ENCODE measurements around the gene NHLH2. TPM values are rescaled to one million over a fixed set of nuclear protein-coding genes. Genes with fewer than 3 reads are reported as not detected.

Gene NHLH2
- total RNA-seq = not detected

DNA sequence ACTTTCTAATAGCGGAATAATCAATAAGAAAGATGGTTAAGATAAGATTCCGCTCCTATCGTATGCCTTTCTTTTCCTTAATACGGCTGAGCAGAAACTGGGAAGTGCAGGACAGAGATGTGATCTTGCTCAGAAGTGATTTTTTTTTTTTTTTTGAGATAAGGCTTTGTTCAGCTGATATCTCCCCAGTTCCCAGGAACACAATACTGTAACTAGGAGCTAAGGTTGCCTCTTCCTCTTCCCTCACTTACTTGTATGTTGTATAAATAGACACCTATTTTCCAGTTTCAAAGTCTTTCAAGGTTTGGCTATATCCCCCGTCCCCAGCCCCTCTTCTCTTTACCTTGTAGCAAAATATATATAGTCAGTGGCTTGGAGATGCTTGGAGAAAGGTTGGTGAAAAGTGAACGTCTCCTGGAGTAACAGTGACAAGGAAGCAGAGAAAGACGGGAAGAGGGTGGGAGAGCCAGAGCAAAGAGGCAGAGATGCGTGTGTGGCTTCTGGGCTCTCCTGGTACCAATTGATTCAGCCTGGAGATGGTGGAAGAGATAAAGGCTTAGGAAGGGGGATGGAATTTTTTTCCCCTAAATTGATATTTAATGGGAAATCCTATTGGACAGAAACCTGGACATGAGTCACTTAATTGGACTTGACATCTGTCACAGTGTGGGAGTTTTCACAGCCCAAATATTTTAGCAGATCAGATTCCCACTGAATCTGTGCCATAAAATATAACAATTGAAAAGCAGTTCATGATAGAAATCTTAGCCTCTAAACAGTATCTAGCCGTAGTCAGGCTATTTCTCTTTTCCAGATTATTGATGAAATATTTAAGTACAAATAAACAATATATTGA lies at the start of gene NHLH2:
NHLH2 (minus strand) TSS at position 522 of the 856 bp plus-strand sequence. CDS start 2,754 bp downstream, outside the sequence.
- Mint-ChIP-seq H3K4me3 (no peak within 1 kb of the TSS), H3K9me3 (no peaks in the 10 kb centered on the region), H3K27me3 (ENCODE audit: low read depth) (peaks cover 53% of the 10 kb centered on the region), H3K4me1 (ENCODE audit: low read depth) (peaks cover 6% of the 10 kb centered on the region), H3K27ac (no peak within 1 kb of the TSS), H3K36me3 (ENCODE audit: low read depth) (no peaks in the 10 kb centered on the region)
- DNase-seq = no peak
- intact Hi-C loops (cut with micrococcal nuclease) = no loop called here
- CTCF ChIA-PET = interaction anchor here (0.6 kb wide), 1 partner anchor 179 kb away, joined by 4 read pairs; no protein-coding TSS in a partner anchor

DNA sequence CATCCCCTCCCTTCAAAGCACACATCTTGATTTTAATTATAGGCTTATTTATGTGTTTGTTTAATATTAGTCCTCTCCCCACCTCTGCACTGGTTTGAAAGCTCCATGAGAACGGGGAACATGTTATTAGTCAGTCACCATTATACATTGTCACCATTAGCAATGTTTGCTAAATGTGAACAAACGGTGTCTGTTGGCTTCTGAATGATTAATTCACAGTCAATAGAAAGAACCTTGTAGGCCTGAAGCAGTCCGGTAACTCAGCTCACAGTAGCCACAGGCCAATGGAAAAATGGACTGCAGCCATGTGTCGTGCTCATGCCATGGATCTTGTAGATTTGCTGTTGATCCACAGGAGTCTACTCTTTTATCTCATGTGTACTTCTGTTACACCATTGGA lies 49.7 kb upstream of the NHLH2 start:
- H3K4me1 Mint-ChIP-seq (ENCODE audit: low read depth) = no peaks in the 10 kb centered on the region
- no peaks in the 10 kb centered on the region for H3K9me3 Mint-ChIP-seq
- no peak overlapping the region for H3K27ac Mint-ChIP-seq
- H3K4me3 Mint-ChIP-seq = no peak overlapping the region
- H3K27me3 Mint-ChIP-seq (ENCODE audit: low read depth) = no peaks in the 10 kb centered on the region
- intact Hi-C loops (cut with micrococcal nuclease) = no loop called here
- CTCF ChIA-PET = no interaction called here
- DNase-seq = no peak
- no peaks in the 10 kb centered on the region for H3K36me3 Mint-ChIP-seq (ENCODE audit: low read depth)

DNA sequence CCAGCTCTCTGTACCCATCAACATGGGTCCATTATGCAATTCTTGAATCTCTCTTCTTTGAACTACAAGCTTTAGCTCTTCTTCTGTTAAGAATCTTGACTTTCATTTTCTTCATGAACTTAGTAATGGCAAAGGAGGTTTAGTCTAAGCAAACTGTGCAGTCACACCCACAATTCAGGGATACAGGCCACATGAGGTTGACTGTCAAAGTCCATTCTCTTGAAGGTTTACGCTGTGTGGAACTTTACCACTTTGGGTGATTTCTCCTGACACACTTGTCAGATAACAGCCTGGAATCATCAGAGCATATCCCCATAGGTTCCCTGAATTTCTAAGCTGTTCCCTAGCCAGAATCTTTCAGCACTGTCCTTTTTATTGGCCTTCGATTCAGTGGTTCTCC lies 48.0 kb upstream of the NHLH2 start:
- Mint-ChIP-seq H3K27me3 (ENCODE audit: low read depth) (no peaks in the 10 kb centered on the region), H3K4me1 (ENCODE audit: low read depth) (no peaks in the 10 kb centered on the region), H3K36me3 (ENCODE audit: low read depth) (no peaks in the 10 kb centered on the region), H3K27ac (no peak overlapping the region), H3K4me3 (no peak overlapping the region), H3K9me3 (no peaks in the 10 kb centered on the region)
- no peak for DNase-seq
- CTCF ChIA-PET = interaction anchor here (1.7 kb wide), 1 partner anchor 81 kb away, joined by 3 read pairs; no protein-coding TSS in a partner anchor
- intact Hi-C loops (cut with micrococcal nuclease) = no loop called here

DNA sequence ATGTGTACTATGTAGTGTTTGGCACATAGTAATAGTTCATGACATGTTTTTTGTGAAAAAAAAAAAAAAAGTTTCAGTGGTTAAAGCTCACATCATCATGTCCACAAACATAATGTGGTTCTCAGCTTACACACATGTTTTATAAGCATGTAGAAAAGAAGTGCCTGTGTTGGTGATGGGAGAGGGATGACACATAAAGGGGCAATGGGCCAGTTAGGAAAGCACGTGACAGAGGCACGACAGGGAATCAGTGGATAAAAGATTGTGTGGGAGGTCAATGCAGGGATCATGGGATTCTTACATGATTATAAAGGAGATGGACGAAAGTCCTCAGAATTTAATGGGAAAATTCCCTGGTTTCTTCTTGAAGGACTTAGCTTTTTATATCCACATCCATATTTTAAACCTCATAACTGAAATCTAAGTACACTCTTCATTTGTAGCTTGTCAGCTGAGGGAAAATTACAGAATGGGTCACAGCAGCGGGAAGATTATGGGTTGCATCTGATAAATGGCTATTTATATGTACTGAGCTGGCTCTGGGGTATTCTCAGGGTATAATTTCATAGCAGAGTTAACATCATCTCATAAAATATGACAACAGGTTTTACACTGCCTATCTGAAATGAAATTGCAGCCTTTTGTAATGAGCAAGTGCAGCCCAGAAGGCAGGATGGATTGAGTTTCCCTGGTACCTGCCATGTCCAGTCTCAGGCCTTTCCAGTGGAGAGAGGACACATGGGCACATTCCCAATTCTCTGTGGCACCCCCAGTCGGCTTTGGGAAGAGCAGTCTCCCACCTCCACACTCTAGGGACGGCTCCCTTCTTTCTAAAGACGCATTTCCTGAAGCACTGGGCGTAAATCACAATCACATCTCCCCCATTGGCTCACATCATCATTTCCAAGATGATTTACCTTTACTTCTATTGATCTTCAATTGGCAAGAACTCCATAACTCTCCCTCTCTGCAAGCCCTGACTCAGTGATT lies 42.3 kb upstream of the NHLH2 start:
- H3K4me3 Mint-ChIP-seq = no peak overlapping the region
- CTCF ChIA-PET = no interaction called here
- DNase-seq = no peak
- H3K27me3 Mint-ChIP-seq (ENCODE audit: low read depth) = peaks cover 3% of the 10 kb centered on the region
- intact Hi-C loops (cut with micrococcal nuclease) = no loop called here
- no peaks in the 10 kb centered on the region for H3K4me1 Mint-ChIP-seq (ENCODE audit: low read depth)
- H3K9me3 Mint-ChIP-seq = no peaks in the 10 kb centered on the region
- H3K27ac Mint-ChIP-seq = no peak overlapping the region
- H3K36me3 Mint-ChIP-seq (ENCODE audit: low read depth) = no peaks in the 10 kb centered on the region

DNA sequence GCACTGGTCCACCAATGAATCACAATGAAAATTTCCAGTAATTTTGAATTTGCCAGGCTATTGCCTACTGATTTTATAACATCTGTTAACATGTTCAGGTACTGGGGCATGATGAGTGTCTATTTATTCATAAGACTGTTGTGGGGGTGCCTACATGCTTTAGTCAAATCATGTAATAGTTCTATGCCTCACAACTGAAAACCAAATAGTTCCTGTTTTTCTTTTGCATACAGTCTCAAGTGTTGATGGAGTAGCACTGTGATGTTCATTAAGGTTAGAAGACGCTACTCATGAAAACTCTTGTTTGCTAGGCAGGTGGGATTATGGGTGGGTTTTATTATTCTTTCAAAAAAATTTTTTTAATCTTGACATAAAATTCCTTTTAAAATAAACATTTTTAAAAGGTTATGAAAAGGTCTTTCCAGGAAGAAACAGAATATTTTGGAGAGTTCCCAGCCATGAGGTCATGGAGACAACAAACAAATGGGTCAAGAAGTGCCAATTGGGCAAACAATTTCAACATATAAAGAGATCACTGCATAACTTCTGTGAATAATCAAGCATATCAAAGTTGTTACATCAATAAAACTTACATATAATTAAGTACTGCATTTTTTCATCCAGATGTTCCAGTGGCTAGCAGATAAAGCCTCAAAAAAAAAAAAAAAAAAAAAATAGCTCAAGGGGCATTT lies 40.2 kb upstream of the NHLH2 start:
- intact Hi-C loops (cut with micrococcal nuclease) = no loop called here
- Mint-ChIP-seq H3K27me3 (ENCODE audit: low read depth) (peaks cover 8% of the 10 kb centered on the region), H3K36me3 (ENCODE audit: low read depth) (no peaks in the 10 kb centered on the region), H3K4me3 (no peak overlapping the region), H3K27ac (no peak overlapping the region), H3K4me1 (ENCODE audit: low read depth) (no peaks in the 10 kb centered on the region), H3K9me3 (no peaks in the 10 kb centered on the region)
- CTCF ChIA-PET = interaction anchor here (1.0 kb wide), 1 partner anchor 46 kb away, joined by 3 read pairs; no protein-coding TSS in a partner anchor
- no peak for DNase-seq

DNA sequence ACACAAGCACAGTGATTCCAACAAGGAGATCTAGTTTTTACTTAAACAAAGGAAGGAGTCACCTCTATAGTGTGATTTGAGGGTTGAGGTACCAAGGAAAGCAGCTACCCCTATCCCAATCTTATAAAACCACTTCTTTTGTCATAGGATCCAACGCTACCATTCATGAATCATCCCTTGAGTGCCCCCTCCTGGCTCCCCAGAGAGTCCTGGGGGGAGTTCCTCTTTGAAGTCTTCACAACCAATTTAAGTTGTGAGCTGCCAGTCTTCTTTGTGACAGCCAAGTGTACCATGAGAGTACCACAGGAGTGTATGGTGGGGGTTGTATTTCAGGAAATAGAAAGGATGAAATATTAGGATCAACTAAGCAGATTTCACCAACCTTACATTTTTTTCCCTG lies 39.1 kb upstream of the NHLH2 start:
- H3K4me3 Mint-ChIP-seq = no peak overlapping the region

DNA sequence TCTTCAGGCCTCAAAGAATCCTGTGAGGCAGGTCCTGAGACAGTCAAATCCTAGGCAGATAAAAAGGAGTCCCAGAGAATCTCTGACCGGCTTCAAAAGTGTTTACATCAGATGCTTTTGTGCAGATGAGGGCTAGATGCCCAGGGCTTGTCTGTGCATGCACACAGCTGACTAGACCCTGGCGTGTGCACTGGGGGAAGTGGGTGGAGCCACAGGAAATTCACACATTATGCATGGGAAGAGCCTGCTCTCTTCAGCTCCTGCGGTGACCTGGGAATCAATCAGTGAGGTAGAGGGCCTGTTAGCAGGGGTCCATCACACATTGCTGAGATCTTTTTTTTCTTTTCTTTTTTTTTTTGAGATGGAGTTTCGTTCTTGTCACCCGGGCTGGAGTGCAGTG lies 36.6 kb upstream of the NHLH2 start:
- Mint-ChIP-seq H3K4me1 (ENCODE audit: low read depth) (no peaks in the 10 kb centered on the region), H3K27me3 (ENCODE audit: low read depth) (peaks cover 12% of the 10 kb centered on the region), H3K36me3 (ENCODE audit: low read depth) (no peaks in the 10 kb centered on the region), H3K4me3 (no peak overlapping the region), H3K27ac (no peak overlapping the region), H3K9me3 (no peaks in the 10 kb centered on the region)
- DNase-seq = no peak
- CTCF ChIA-PET = no interaction called here
- intact Hi-C loops (cut with micrococcal nuclease) = no loop called here

More for the DNA sequence above, 39.1 kb upstream of the NHLH2 start:
- Mint-ChIP-seq H3K36me3 (ENCODE audit: low read depth) (no peaks in the 10 kb centered on the region), H3K4me1 (ENCODE audit: low read depth) (no peaks in the 10 kb centered on the region), H3K27ac (no peak overlapping the region), H3K9me3 (no peaks in the 10 kb centered on the region), H3K27me3 (ENCODE audit: low read depth) (peaks cover 8% of the 10 kb centered on the region)
- CTCF ChIA-PET = interaction anchor here (1.0 kb wide), 1 partner anchor 44 kb away, joined by 3 read pairs; no protein-coding TSS in a partner anchor
- intact Hi-C loops (cut with micrococcal nuclease) = no loop called here
- no peak for DNase-seq

DNA sequence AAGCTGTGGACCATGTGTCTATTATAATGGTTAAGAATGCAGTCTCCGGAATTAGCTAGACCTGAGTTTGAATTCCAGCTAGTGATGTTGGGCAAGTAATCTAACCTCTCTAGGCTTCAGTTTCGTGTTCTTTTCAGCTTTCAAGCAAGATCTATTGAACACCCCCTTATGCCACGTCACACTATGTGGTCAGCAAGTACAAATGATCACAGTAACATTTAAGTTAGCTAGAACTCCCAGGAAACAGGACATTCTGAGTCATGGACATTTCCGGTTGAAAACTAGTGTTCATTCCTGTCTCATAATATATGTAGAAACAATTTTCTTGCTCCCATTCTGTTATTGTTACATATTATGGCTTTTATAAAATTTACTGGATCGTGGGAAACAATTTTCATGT lies 34.0 kb upstream of the NHLH2 start:
- intact Hi-C loops (cut with micrococcal nuclease) = no loop called here
- CTCF ChIA-PET = no interaction called here
- H3K27me3 Mint-ChIP-seq (ENCODE audit: low read depth) = peaks cover 19% of the 10 kb centered on the region

DNA sequence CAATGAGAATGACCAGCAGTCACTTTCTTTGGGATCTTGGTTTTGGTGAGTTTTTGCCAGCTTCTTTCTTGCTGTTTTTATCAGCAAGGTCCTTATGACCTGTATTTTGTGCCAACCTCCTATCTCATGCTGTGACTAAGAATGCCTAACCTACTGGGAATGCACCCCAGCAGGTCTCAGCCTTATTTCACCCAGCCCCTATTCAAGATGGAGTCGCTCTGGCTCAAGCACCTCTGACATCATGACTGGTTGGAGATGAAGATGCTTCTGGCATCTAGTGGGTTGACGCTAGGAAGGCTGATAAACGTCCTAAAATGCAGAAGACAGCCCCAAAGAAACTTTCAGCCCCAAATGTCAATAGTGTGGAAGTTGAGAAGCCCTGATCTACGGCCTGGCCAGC lies 33.6 kb upstream of the NHLH2 start:
- no peak overlapping the region for H3K27ac Mint-ChIP-seq
- H3K9me3 Mint-ChIP-seq = no peaks in the 10 kb centered on the region
- H3K4me3 Mint-ChIP-seq = no peak overlapping the region
- H3K36me3 Mint-ChIP-seq (ENCODE audit: low read depth) = no peaks in the 10 kb centered on the region
- H3K4me1 Mint-ChIP-seq (ENCODE audit: low read depth) = no peaks in the 10 kb centered on the region
- H3K27me3 Mint-ChIP-seq (ENCODE audit: low read depth) = peaks cover 19% of the 10 kb centered on the region
- intact Hi-C loops (cut with micrococcal nuclease) = no loop called here
- DNase-seq = no peak
- CTCF ChIA-PET = no interaction called here

More for the DNA sequence above, 34.0 kb upstream of the NHLH2 start:
- H3K36me3 Mint-ChIP-seq (ENCODE audit: low read depth) = no peaks in the 10 kb centered on the region
- H3K9me3 Mint-ChIP-seq = no peaks in the 10 kb centered on the region
- no peak overlapping the region for H3K4me3 Mint-ChIP-seq
- H3K4me1 Mint-ChIP-seq (ENCODE audit: low read depth) = no peaks in the 10 kb centered on the region
- H3K27ac Mint-ChIP-seq = no peak overlapping the region
- no peak for DNase-seq

DNA sequence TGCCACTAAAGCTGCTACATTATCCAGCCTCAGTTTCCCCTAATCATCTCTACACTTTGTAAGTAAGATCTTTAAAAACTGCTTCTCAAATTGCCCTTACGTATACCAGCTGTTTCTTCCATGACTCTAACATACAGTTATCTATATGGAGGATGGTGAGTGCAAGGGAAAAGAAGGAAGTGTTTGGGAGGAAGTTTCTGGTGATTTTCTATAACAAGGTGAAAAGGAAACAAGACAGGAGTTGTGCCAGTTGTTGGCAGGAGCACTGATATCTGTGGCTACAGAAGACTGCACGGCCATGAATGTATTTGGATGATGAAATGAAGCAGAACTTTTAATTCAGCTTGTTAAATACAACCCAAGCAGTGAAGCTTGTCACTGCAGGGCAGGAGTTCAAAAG lies 32.3 kb upstream of the NHLH2 start:
- peaks cover 19% of the 10 kb centered on the region for H3K27me3 Mint-ChIP-seq (ENCODE audit: low read depth)

DNA sequence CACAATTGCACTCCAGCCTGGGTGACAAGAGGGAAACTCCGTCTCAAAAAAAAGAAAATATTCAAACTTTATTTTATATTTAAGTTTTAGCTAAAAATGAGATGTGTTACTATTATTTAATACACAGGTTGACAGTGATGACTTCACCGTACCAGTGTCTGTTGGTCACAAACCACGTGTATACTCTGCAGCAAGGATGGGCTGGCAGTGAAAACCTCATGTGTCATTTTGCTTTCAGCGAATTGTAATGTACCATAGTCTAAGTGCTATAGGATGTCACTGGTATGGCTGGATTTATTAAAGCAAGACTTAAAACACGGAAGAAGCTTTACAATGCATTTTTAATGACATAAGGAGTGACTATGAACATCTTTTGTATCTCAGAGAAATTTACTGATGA lies 28.1 kb upstream of the NHLH2 start:
- intact Hi-C loops (cut with micrococcal nuclease) = no loop called here
- Mint-ChIP-seq H3K4me1 (ENCODE audit: low read depth) (no peaks in the 10 kb centered on the region), H3K27ac (no peak overlapping the region), H3K36me3 (ENCODE audit: low read depth) (no peaks in the 10 kb centered on the region), H3K27me3 (ENCODE audit: low read depth) (peaks cover 14% of the 10 kb centered on the region), H3K9me3 (no peaks in the 10 kb centered on the region), H3K4me3 (no peak overlapping the region)
- CTCF ChIA-PET = no interaction called here
- DNase-seq = no peak

More for the DNA sequence above, 32.3 kb upstream of the NHLH2 start:
- H3K36me3 Mint-ChIP-seq (ENCODE audit: low read depth) = no peaks in the 10 kb centered on the region
- CTCF ChIA-PET = no interaction called here
- H3K27ac Mint-ChIP-seq = no peak overlapping the region
- H3K9me3 Mint-ChIP-seq = no peaks in the 10 kb centered on the region
- H3K4me3 Mint-ChIP-seq = no peak overlapping the region
- no peaks in the 10 kb centered on the region for H3K4me1 Mint-ChIP-seq (ENCODE audit: low read depth)
- intact Hi-C loops (cut with micrococcal nuclease) = no loop called here
- DNase-seq = no peak

DNA sequence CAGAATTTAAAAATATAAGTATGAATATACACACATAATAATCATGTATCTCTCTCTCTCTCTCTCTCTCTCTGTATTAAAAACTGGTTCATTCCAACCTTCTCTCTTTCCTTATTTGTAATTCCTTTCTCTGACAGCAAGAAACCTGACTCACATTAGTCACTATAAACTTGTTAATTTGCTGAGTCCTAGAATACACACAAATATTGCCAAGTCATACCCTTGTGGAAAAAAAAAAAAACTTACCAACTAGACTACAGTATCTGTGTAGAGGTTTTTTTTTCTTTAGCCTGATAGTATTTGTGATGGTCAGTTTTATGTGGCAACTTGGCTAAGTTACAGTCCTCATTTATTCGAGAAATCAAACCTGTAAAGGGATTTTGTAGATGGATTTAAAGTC lies 26.3 kb upstream of the NHLH2 start:
- Mint-ChIP-seq H3K27me3 (ENCODE audit: low read depth) (peaks cover 19% of the 10 kb centered on the region), H3K27ac (no peak overlapping the region), H3K4me3 (no peak overlapping the region), H3K36me3 (ENCODE audit: low read depth) (no peaks in the 10 kb centered on the region), H3K9me3 (no peaks in the 10 kb centered on the region), H3K4me1 (ENCODE audit: low read depth) (no peaks in the 10 kb centered on the region)
- CTCF ChIA-PET = no interaction called here
- intact Hi-C loops (cut with micrococcal nuclease) = no loop called here
- DNase-seq = no peak
